Skin of body (tissue), 2 donors: ENCODE data around the gene RAB6B. TPM values are rescaled to one million over a fixed set of nuclear protein-coding genes. Genes with fewer than 3 reads are reported as not detected.
"Not testable (repeated sequence)": the region's sequence is repeated elsewhere in the genome, so short reads cannot be mapped to it uniquely, and the experiment has no call there.

Source experiments
- DNase-seq: peaks from one replicate; lab custom pipeline; 2025; lab: John Stamatoyannopoulos, UW
- total RNA-seq: library from RNA; depleted of rRNA; stranded (reverse); fragments of >200 nt; gene quantifications from one replicate; pipeline ENCODE4 v1.2.3, GENCODE V29; 2014

The RAB6B gene
- total RNA-seq, 1 donor from 2014 or later = 1.8 TPM

DNA sequence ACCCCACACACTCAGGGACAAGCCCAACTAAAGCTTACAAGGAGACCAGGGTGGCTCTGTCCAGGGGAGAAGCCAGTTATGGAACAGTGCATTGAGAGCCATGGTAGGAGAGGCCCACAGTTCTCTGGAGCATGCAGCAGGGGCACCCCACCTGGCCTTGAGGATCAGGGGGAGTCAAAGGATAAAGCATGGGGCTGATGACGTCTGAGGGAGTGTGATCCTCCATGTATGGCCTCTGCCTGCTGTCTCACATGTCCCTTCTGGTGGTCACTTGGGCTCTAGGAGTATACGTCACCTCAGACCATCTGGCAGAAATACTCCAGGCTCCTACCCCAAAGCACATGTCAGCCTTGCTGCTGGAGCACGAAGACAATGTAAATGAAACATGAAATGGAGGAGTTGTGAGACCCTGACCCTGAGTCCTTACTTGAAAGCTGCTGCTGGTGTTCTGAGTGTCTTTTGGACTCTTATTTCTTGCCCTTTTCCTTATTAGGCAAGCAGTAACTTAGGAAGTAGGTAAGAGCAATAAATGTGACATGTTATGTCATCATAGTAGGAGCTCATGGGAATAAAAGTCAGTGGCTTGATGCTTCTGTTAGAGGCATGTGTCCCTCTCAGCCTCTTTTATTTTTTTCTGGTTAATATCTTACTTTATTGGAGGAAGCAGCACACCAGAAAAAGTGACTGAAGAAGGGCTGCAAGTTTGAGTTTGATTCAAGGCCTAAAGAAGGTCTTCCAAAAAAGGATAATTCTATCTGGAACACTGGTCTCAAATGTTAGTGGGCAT is 74.6 kb downstream of the RAB6B start:
- DNase-seq = no peak

DNA sequence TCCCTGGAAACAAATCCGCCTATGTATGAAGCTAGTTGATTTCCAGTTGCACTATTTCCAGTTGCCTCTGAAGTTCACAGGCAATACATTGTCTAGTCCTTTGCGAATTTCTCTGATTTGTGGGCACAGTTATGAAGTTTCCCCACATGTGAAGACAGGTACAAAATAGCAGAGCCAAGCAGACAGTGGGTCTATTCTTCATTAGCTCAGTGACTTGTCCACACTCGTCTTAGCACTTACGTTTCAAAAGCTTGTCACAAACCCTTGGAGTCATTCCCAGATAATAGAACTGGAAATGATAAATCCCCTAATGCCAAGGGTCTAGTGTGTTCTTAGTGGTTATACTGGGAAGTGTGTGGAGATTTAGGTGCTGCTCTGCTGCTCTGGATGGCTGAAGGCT is 75.6 kb downstream of the RAB6B start:
- DNase-seq = no peak

DNA sequence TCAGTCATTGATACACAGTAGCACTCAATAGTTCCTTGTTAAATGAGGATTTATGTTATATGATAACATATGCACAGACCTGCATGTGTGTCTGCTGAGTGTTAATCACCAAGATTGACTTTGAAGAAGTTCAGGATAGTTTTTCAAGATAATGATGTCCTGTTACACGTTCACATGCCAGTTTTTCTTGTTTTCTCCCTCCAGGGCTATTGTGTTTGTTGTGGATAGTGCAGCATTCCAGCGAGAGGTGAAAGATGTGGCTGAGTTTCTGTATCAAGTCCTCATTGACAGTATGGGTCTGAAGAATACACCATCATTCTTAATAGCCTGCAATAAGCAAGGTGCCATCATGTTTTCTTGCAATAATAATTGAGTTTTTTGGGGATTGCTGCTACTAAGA is 80.3 kb downstream of the RAB6B start:
- DNase-seq = no peak

DNA sequence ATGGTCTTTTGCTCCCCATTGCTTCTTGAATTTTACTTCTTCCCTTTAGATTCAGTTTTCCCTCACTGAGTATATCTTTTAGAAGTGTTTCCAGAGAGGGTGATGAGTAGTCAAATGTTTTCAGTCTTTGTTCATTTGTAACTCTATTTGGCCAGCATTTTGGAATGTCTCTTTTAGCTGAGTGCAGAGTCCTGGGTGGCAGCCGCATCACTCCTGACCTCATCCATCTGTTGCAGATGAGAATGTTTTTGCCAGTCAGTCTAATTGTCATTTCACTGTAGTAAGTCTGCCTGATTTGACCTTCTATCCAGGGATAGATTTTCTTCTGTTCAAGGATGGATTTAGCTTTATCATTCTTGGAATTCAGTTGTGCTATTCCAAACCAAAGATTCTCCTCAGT is 82.8 kb downstream of the RAB6B start:
- no peak for DNase-seq

DNA sequence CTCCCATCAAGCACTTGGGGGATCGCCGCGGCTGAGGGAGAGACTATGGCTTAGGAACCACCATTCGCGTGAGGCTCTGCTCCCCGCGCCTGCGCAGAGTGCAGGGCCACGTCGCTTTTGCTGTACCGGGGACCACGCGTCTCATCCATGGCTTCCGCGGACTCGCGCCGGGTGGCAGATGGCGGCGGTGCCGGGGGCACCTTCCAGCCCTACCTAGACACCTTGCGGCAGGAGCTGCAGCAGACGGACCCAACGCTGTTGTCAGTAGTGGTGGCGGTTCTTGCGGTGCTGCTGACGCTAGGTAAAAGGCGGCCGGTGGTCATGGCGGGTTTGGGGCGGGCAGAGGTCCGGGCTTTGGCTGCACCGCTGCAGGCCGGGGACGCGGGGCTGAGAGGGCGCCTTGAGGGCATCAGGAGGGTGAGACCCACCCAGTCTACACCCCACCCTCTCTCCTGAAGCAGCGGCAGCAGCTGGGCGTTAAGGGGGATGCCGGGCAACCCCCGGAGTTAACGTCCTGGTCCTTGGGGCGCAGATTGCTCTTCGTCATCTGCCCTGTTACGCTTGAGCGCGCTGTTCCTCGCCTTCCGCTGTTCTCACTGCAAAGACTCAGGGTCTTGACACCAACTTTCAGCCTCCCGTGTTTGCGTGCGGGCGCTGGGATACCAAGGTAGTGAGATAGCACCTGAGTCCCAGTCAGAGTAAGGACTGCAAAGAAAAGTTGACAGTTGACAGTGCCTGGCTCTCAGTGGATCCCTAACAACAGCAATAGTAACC is 89.8 kb downstream of the RAB6B start, which contains the start of gene SRPRB:
SRPRB (plus strand) TSS at position 114 of the 774 bp plus-strand sequence; CDS start at position 148, 34 bp downstream.
- peak; percentile 90 for DNase-seq

DNA sequence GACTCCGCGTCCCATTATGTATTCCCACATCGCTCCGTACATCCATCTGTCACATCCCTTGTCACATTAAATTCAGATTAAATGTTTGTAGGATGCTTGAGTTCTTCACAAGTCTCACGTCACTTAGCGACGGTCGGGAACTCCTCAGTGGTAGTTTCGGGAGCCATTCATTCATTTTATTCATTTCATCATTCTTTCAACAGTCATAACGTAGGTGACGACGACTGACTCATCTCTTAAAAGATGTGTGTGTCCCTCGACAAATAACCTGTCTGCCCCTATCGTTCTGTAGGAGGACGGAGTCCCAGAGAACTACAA is 90.3 kb downstream of the RAB6B start:
- DNase-seq = no peak

DNA sequence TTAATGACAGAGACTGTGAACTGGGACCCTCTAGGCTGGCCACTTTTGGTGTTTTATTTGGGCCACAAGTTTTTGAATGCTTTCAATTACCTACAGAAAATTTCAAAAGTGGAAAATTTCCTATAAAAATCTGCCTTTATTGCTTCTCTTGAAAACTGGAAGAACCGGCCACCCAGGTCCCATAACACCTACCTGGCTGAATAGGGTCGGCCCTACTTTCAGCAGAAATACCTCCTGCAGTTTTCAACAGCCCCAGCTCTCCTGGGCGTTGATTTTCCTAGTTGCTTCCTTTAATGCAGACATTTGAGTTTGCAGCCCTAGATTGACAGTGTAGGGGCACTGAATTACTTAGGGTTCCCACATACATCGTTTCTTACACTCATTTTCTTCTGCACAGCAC is 90.8 kb downstream of the RAB6B start:
- no peak for DNase-seq

DNA sequence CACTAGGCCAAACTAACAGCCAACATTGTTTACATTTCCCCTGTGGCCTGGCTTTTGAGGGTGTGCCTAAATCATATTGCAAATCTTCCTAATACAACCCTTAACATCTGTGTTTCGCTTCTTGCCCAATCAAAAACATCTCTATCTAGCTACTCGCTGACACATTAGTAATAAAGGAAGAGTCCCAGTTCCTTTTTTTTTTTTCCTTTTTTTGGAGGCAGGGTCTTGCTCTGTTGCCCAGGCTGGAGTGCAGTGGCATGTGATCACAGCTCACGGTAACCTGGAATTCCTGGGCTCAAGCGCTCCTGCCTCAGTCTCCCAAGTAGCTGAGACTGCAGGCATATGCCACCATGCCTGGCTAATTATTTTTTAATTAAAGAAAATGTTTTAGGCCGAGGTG is 92.2 kb downstream of the RAB6B start:
- no peak for DNase-seq

DNA sequence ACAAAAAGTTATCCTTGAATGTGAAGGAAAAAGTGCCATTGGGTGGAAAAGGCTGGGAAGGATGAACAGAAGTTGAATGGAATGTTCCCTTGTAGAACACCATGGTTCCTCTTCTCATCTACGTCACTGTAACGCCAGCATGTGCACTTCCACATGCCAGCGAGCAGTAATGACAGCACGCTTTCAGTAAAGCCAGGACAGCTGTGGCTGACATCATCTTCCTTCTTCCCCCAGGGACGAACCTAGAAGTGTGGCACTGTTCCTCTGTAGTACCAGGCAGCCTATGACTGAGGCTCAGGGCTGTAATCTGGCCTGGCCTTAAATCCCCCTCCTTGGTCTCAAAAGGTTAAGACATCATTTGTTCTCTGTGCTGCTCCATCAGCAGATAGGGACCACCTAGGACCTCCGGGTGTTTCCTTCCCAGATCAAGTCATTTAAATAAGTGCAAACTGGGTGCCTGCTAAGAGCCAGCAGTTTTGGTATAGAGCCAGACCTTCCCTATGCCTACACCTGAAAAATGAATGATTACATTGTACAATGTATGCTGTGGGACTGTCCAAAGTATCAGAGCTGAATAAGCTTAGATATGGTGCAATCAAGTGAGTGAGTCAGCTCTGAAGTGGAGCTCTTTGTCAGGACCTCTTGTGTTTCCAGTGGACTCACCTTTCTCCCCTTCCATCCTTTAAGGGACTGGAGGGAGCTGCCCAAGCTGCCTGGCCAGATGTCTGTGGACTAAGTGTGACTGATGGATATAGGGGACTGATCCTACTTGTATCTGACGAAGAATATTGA is 95.7 kb downstream of the RAB6B start:
- DNase-seq = peak; percentile 9

DNA sequence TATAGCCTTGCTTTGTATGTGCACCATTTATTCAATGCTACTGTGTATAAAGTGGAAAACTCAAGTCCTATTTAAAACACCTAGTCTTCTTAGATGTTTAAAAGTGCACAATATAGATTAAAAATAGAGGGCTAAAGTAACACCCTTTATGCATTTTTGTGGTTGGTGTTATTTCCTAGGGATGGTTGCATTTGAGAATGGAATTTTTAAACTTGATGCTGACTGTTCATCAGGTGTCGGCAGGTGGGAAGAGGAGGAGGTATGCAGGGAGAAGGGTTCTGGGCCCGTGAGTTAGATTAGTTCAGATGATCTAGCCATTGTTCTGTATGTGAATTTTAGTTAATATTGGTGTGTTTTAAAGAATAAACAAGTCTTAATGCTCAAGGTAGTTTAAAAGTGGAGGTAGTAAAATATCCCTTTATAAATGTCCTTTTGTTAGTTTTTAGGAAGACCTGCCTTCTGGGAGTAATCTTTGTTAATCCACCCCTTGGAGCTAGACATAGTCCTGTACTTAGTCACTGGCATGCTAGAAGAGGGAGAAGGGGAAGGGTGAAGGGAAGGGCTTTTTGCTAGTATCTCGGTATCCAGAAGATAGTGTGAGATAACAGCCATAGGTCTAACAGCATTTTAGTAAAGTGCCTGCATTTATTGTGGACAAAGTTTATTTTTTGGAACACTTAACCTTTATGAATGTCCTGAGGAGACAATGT is 98.1 kb downstream of the RAB6B start:
- no peak for DNase-seq

DNA sequence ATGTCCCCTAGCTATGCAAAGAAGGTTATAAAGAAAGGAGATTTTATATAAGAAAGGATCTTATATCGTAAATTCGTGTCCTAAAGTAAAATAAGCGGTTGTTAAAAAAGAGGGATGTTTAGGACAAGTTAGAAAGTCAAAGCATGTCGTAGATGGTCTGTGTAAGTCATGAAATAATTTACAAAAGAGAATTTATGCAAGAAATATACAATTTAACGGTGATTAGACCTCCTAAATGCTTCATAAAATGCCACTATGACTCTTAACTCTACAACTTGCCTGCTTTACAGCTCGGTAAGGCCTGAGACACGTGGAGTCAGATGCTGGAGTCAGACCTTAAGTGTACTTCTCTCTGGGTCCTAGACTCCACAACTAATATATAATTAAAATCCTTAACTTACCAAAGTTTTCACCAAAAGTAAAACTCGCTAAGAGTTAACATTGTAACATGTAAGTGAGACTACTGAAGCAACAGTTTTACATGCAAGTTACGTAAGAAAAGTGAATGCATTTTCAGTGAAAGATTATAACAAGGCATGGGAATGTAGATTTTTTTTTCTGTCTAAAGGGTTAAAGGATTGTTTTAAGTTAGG is 103.4 kb downstream of the RAB6B start:
- DNase-seq = no peak

DNA sequence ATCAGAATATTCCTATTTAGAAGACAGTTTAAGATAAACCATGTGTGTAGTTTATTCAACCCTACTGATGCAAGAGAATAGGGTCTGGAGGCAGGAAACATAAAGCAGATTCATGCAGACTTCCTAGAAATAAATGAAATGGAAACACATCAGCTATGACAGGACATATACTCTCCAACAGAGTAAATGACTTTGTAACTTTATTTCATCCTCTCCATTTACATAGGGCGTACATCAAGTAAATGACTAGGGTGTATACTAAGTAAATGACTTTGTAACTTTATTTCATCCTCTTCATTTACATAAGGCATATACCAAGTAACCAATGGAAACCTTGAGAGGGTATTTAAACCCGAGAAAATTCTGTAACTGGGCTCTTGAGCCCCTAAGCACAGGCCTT is 107.7 kb downstream of the RAB6B start:
- no peak for DNase-seq

DNA sequence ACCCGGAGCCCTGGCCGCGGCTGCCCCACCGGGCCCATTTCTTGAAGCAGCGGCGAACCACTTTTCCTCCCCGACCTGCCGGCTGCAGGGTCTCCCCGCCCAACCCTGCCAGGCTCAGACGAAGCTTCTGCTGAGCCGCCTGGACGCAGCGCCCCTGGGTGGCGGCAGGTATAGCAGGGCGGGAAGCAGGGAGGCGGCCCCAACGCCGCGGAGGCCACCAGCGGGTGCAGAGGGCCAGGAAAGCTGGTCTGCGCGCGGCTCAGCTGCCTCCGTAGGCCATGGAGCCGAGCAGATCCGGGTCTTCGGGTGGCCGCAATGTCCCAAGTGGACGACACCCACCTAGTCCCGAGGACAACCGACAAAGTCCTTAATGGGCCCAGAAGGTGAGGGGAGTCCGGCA is 111.9 kb downstream of the RAB6B start:
- no peak for DNase-seq

DNA sequence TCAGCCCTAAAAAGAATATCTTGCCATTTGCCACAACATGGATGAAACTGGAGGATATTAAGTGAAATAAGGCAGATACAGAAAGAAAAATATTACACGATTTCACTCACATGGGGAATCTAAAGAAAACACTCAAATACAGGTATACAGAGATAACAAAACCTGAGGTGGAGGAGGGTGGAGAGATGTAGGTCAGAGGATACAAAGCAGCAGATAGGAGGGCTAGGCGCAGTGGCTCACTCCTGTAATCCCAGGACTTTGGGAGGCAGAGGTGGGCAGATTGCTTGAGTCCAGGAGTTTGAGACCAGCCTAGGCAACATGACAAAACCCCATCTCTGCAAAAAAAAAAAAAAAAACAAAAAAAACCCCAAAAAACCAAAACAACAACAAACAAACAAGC is 113.2 kb downstream of the RAB6B start:
- no peak for DNase-seq

DNA sequence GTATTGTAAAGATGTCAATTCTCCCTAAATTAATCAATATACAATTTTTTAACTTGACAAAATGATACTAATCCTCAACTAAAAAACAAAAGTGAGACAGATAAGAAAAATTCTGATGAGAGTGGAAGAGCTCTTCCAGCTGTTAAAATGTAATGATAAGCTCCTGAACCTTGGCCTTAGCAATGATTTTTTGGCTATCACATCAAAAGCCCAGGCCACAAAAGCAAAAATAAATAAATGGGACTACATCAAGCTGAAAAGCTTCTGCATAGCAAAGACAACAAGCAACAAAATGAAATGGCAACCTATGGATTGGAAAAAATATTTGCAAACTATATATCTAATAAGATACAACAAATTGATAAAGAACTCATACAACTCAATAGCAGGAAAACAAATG is 114.1 kb downstream of the RAB6B start:
- no peak for DNase-seq

DNA sequence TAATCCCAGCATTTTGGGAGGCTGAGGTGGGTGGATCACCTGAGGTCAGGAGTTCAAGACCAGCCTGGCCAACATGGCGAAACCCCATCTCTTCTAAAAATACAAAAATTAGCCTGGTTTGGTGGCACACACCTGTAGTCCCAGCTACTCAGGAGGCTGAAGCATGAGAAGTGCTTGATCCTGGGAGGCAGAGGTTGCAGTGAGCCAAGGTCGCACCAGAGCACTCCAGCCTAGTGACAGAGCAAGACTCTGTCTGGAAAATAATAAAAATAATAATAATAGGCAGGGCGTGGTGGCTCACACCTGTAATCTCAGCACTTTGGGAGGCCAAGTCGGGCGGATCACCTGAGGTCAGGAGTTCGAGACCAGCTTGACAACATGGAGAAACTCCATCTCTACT is 114.9 kb downstream of the RAB6B start:
- not testable (repeated sequence) for DNase-seq

DNA sequence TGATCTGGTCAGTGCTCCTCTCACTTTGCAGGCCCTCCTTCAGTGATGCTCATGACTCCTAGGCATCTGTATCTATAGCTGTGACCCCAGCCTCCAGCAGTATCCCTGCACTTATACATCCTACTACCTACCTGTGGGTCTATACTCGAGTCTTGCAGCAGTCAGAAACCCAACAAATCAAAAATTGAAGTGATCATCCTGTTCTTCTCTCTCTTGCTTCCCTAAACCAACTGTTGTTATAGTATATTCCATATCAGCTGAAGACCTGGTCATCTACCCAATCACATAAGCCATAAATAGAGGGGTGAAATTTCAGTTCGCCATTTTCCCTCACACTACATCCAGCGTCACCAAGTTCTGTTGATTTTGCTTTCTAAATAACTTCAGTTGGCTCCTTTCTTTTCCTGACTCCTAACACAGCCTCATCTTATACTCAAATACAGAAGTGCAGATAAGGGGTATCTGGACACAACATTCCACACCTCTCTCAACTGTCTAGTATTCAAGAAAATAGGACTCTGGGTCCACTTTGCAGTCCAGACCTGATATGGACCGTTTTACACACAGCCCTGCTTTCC is 116.0 kb downstream of the RAB6B start:
- DNase-seq = no peak

DNA sequence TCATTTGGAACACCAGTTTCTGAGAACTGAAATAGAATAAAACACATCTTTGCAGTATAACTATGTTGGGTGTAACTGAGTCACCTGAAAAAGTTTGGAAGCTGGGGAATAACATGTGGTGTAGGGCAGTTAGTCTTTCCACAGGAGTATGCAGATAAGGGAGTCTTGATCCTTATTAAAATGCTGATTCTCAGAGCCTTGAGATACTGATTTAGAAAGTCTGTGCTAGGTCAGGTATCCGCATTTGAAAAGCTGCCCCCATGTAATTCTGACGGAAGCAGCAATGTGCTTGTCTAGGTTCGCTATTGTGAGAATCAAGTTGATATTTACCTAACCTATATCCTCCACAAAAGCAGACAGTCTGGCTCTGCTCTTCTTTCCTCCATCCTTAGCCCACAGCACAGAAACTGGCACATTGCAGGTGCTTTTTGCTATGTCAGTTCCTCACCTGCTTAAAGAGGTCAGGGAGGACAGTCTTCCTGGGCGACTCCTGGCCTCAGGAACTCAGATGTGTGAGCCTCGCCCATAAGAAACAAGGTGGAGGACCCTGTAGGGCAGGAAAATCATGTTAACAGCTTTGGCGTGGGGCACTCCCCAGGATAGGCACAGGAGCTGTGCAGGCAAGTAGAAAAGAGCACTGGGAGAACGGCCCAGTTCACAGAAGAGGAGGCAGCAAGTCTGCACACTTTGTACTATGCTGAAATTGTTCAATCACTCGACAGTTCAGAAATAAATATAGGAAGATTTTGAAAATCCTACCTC is 117.7 kb downstream of the RAB6B start:
- no peak for DNase-seq

DNA sequence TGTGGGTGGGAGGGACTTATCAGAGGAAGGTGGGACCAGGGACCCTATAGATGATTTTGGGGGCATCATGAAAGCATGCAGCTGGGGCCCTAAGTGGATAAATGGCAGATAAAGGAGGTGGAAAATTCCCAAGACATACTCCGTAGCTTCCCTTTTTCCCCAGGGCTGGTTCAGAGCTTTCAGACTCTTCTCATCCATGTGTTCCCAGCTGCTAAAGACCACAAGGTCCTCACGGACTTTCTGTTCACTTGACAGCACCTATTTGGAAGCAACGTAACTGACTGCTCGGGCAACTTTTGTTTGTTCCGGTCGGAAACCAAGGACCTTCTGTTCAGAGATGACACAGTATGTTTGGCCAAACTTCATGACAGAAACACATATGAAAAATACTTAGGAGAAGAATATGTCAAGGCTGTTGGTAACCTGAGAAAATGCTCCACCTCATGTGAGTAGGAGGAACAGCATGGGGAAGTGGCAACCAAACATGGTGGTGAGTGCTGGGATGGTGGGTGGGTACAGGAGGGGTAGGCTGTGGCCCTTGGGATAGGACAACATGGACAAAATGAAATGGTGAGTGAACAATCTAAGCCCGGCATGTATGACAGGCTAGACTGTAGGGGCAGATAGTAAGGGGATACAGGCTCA is 118.8 kb downstream of the RAB6B start:
- no peak for DNase-seq

DNA sequence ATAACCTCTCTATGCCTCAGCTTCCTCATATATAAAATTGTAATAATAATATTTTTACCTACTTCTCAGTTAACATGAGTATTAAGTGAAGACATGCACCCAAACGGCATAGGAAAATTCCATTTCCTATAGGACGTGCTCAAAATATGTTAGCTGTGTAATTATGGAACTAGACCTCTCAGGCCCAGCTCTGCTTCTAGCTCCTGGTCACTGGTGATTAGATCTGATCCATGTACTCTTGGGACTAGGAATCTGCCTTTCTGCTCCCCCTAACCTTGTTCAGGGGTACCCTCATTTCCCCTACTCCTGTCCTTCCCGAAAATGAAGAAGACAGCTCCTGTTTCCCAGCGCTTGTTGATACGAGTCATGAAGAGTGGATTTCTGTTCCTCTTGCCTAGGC is 119.8 kb downstream of the RAB6B start:
- DNase-seq = no peak
